IMR-90 (cell line): Measurements from ENCODE around the gene STAP2.

Experiments
- MXI1 ChIP-seq: IDR thresholded peaks from 2 replicates; pipeline ENCODE4 v1.6.1; 2012; ENCODE audit warnings: low read depth, mild to moderate bottlenecking, low read length, moderate library complexity, borderline replicate concordance
- POLR2A ChIP-seq: IDR thresholded peaks from 2 replicates; pipeline ENCODE4 v1.6.1; 2012; ENCODE audit warnings: mild to moderate bottlenecking, low read depth, low read length
- RCOR1 ChIP-seq: IDR thresholded peaks from 2 replicates; pipeline ENCODE4 v1.6.1; 2012; ENCODE audit warnings: mild to moderate bottlenecking, low read length, improper control_type of control experiment; ENCODE audit not compliant: insufficient replicate concordance
- TF ChIP-seq, protein P1 (sequence below): conservative IDR thresholded peaks from 2 replicates; pipeline ENCODE4 v1.5.1; 2012; ENCODE audit warnings: mild to moderate bottlenecking, low read depth, low read length, improper control_type of control experiment
- TF ChIP-seq, protein P2 (sequence below): fragments of 150-350 bp; IDR thresholded peaks from 2 replicates; pipeline ENCODE4 v1.6.1; 2017; ENCODE audit warnings: mild to moderate bottlenecking, antibody characterized with exemption, low read length, low read depth

DNA sequence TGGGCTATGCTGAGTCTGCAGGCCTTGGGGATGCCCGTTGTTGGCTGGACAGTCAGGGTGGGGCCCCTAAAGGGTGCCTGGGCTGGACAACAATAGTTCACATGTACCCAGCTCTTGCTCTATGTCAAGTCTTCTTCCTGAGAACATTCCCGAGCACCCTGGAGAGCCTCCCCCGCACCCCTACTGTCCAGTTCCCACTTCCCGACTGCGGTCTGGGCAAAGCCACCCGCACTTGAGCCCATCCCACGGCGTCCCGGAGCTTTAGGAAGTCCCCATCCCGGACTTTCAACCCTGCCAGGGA lies 3.6 kb upstream of the STAP2 start:
- TF ChIP-seq, protein P1, sequence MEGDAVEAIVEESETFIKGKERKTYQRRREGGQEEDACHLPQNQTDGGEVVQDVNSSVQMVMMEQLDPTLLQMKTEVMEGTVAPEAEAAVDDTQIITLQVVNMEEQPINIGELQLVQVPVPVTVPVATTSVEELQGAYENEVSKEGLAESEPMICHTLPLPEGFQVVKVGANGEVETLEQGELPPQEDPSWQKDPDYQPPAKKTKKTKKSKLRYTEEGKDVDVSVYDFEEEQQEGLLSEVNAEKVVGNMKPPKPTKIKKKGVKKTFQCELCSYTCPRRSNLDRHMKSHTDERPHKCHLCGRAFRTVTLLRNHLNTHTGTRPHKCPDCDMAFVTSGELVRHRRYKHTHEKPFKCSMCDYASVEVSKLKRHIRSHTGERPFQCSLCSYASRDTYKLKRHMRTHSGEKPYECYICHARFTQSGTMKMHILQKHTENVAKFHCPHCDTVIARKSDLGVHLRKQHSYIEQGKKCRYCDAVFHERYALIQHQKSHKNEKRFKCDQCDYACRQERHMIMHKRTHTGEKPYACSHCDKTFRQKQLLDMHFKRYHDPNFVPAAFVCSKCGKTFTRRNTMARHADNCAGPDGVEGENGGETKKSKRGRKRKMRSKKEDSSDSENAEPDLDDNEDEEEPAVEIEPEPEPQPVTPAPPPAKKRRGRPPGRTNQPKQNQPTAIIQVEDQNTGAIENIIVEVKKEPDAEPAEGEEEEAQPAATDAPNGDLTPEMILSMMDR, result no peak
- TF ChIP-seq POLR2A (no peak), MXI1 (no peak), RCOR1 (no peak)
- TF ChIP-seq, protein P2, sequence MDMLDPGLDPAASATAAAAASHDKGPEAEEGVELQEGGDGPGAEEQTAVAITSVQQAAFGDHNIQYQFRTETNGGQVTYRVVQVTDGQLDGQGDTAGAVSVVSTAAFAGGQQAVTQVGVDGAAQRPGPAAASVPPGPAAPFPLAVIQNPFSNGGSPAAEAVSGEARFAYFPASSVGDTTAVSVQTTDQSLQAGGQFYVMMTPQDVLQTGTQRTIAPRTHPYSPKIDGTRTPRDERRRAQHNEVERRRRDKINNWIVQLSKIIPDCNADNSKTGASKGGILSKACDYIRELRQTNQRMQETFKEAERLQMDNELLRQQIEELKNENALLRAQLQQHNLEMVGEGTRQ, result no peak
